Measurements from ENCODE around the gene KNOP1.

DNA sequence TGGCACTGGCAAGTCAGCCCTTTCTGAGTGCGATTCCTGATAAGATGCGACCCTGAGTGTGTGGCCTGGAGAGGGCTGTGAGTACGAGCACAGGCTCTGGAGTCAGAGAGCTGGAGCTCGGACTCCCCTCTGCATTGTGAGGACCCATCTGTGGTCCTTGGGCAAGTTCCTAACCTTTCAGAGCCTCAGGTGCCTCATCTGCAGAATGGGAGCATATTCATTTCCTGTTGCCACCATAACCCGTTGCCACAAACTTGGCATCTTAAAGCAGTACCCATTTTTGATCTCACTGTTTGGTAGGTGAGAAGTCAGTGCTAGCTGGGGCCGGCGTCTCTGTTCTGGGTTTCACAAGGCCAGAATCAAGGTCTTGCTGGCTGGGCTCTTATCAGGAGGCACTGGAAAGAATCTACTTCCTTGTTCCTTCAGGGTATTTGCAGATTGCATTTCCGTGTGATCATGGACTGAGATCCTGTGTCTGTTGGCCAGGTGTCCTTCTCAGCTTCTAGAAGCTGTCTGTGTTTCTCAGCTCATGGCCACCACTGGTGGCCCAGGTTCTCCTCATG, 20.2 kb downstream of the KNOP1 start:
- TF ChIP-seq POLR2A (IDR thresholded peaks at IDR 0.05; ENCODE audit: low read depth, low read length) = no peak
- no peak for TF ChIP-seq POLR2AphosphoS5 (IDR thresholded peaks at IDR 0.05; ENCODE audit: low read depth, low read length)
